ENCODE measurements around the gene KCNIP4.

- TF ChIP-seq, protein P1, sequence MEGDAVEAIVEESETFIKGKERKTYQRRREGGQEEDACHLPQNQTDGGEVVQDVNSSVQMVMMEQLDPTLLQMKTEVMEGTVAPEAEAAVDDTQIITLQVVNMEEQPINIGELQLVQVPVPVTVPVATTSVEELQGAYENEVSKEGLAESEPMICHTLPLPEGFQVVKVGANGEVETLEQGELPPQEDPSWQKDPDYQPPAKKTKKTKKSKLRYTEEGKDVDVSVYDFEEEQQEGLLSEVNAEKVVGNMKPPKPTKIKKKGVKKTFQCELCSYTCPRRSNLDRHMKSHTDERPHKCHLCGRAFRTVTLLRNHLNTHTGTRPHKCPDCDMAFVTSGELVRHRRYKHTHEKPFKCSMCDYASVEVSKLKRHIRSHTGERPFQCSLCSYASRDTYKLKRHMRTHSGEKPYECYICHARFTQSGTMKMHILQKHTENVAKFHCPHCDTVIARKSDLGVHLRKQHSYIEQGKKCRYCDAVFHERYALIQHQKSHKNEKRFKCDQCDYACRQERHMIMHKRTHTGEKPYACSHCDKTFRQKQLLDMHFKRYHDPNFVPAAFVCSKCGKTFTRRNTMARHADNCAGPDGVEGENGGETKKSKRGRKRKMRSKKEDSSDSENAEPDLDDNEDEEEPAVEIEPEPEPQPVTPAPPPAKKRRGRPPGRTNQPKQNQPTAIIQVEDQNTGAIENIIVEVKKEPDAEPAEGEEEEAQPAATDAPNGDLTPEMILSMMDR (IDR thresholded peaks at IDR 0.05; ENCODE audit: insufficient read depth, low read length) = no peak
- TF ChIP-seq, protein P2, sequence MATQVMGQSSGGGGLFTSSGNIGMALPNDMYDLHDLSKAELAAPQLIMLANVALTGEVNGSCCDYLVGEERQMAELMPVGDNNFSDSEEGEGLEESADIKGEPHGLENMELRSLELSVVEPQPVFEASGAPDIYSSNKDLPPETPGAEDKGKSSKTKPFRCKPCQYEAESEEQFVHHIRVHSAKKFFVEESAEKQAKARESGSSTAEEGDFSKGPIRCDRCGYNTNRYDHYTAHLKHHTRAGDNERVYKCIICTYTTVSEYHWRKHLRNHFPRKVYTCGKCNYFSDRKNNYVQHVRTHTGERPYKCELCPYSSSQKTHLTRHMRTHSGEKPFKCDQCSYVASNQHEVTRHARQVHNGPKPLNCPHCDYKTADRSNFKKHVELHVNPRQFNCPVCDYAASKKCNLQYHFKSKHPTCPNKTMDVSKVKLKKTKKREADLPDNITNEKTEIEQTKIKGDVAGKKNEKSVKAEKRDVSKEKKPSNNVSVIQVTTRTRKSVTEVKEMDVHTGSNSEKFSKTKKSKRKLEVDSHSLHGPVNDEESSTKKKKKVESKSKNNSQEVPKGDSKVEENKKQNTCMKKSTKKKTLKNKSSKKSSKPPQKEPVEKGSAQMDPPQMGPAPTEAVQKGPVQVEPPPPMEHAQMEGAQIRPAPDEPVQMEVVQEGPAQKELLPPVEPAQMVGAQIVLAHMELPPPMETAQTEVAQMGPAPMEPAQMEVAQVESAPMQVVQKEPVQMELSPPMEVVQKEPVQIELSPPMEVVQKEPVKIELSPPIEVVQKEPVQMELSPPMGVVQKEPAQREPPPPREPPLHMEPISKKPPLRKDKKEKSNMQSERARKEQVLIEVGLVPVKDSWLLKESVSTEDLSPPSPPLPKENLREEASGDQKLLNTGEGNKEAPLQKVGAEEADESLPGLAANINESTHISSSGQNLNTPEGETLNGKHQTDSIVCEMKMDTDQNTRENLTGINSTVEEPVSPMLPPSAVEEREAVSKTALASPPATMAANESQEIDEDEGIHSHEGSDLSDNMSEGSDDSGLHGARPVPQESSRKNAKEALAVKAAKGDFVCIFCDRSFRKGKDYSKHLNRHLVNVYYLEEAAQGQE (IDR thresholded peaks at IDR 0.05; ENCODE audit: insufficient replicate concordance, low read depth) = no peak
- TF ChIP-seq SPI1 (IDR thresholded peaks at IDR 0.05; ENCODE audit: borderline replicate concordance, low read depth) (no peak), POLR2AphosphoS5 (IDR thresholded peaks at IDR 0.05; ENCODE audit: low read depth) (no peak)
Observed at GRCh38 chr4:21688596-21689265, 259.8 kb downstream of the KCNIP4 start.

Measured in HL-60 (cell line).